Fibroblast of skin of left quadriceps (primary cell): ENCODE results near the gene CSTB.

ENCODE experiments used
- DNase-seq, 2 experiments: peaks; one replicate each; pipeline ENCODE4 v3.0.0-alpha.2; 2013; ENCODE audit warnings: low read depth in 2 of 2

The CSTB gene

DNA sequence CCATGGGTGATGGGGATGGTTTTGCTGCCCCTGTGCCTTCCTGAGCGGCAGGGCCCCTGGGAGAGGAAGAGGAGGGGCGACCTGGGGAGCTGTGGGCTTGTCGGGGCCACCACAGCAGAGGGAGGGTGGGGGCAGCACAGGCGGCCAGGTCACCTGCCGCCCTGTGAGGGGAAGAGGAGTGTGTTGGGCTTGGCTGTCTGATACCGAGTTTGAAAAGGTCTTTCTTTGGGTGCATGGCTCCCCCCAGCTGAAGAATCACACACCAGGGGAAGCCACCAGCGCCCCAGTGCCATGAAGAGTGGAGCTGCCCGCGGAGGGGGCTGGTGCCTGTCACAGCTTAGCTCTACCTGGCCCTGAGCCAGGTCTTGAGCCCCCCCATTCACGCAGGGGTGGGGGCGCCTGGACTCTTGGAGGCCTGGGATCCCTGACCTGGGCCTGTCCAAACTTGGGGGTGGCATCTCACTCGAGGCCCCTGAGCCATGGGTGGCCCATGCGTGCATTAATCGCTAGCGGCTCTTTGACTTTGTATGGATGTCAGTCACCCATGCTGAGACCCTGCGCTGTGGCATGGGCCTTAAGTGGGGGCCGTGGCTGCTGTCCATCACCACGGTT, 26.4 kb downstream of the CSTB start:
- no peak for DNase-seq

DNA sequence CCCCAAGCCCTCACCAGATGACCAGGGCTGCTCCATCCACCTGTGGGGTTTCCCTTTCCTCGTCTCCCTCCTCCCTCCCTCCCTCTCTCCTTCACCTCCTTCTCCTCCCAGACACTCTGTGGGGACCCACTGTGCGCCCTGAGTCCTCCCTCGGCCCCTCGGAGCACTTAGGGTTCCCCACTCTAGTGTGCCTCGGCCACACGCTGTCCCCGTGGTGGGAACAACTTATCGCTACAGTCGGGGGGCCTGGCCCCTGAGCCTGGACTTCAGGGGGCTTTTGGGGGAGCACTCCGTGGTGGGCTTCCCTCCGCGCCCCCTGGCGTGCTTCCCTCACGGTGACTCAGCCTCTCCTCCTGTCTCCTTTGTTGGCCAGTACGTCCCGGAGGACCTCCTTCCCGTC, 27.5 kb downstream of the CSTB start:
- no peak for DNase-seq

DNA sequence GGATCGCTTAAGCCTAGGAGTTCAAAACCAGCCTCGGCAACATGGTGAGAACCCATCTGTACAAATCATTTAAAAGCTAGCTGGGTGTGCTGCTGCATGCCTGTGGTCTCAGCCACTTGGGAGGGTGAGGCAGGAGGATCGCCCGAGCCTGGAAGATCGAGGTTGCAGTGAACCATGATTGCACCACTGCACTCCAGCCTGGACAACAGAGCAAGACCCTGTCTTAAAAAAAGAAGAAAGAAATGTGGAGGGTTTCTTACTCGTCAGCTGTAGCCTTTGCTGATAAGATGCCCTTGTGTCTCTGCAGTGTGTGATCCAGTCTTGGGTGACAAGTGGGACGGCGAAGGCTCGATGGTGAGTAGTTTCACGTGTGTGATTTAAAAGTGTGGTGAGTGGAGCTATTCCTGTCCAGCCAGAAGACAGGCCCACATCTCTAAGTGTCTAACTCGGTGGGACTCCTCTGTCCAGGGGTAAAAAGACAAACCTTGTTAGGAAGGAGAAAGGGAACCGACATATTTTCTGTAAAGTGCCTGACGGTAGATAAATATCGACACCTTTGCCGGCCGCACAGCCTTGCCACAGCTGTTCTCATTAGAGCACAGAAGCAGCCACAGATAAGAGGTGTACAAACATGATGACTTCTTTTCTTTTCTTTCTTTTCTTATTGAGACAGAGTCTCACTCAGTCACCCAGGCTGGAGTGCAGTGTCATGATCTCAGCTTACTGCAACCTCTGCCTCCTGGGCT, 30.2 kb downstream of the CSTB start:
- no peak for DNase-seq

DNA sequence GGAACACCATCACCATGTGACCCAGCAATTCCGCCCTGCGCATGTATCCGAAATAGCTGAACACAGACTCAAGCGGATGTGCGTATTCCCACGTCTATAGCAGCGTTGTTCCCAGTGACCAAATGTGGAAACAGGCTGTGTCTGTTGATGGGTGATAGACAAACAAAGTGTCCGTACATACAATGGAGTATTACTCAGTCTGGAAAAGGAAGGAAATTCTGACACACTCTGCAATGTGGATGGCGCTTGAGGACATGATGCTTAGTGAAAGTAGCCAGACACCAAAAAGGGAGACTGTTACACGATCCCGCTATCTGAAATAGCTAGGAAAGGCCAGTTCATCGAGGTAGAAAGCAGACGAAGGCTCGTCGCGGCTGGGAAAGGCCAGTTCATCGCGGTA, 31.4 kb downstream of the CSTB start:
- no peak for DNase-seq

DNA sequence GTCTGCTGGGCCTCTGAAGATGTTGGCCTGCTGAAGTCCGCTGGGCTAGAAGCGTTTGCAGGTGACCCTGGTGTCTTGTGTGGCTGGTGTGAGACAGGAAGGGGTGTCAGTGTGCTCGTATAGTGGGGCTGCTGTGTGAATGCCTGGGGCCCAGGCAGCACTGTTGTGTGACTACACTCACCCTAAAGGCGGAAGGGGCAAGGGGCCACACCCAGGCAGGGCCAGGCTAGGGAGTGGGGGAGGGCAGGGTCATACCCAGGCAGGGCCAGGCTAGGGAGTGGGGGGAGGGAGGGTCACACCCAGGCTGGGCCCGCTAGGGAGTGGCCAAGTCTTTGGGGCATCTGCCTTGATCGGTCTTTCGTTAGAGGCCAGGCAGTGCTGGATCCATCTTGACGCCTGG, 32.2 kb downstream of the CSTB start:
- no peak for DNase-seq

DNA sequence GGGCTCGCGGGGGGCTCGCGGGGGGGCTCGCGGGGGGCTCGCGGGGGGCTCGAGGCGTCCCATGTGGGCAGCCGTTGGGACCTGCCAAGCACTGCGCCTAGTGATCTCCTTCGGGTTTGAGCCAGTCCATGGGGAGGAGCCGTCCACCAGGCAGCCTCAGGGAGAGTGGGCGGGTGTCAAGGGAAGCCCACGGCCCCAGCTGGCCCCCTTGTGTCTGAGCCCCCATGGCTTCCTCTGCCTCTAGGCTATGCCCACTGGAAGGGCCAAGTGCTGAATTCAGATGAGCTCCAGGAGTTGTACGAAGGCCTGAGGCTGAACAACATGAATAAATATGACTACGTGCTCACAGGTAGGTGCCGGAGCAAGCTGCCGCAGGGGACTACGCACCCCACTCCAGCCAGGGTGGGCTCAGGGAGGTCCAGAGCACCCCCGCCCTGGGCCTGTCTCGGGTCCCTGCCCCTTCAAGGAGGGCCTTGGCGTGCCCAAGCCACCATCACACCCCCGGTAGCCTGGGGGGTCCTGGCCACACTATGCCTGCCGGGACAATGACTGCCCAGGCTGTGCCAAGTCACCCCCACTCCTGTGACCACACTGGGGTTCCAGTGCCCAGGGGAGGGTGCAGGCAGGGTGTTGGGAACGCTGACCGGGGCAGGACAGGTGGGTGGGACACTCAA, 34.5 kb downstream of the CSTB start:
- DNase-seq, result no peak

DNA sequence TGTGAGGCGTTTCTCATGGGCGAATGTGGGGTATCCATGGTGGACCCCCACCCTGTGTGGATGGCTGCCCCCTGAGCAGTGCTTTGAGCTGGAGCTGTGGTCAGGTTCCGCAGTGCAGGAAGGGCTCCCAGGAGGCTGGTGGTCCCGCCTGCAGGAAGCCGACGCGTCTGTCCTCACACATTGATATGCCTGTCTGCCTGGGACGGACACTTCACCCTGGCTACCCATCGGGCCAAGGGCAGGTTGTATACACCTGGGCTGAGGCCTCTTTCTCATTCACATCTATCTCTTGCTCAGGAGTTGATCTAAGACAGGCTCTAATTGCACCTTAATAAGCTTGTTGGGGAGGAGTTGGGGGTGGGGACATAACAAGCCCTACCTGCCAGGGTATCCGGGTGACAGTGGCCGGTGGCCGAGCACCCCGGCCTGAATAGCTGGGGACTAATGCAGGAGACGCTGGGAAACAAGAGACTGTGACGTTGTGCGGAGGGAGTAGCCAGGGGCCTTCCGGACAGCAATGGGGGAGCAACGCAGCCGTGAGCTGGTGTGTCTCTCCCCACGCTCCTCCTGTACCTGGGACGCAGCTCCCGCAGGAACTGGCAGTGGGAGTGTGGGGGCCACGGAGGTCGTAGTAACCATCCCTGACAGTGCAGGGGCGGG, 35.5 kb downstream of the CSTB start:
- DNase-seq, result peak in 1 of 2 experiments; percentile 30

DNA sequence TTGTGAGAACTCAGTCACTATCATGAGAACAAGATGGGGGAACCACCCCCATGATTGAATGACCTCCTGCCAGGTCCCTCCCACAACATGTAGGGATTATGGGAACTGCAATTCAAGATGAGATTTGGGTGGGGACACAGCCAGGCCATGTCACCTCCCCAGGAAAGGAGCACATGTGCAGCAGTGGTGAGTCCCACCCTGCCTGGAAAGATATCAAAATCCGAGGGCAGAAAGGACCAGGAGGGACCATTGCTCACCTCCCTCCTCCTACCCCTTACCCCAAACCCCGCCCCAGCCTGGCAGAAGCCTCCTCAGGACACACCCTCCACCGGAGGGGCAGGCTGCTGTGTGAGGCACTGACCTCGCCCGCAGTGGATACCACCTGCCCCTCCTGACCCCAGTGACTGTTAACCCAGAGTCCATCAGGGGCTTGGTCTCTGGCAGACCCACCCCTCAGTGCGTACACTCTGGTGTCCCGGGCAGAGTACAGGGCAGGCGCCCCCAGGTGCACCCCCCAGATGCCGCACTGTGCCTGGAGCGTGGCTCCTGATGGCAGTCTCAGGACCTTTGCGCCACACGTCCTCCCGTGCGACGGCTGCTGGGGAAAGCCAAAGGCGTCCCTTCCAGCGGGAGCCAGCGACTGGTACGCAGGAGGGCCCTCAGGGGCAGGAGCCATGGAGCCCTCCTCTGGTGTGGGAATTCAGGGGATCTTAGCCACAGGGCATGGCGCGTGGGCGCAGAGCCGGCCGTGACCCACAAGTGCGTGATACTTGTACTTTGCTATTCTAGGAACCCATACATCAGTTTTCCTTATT, 36.3 kb downstream of the CSTB start:
- no peak for DNase-seq

DNA sequence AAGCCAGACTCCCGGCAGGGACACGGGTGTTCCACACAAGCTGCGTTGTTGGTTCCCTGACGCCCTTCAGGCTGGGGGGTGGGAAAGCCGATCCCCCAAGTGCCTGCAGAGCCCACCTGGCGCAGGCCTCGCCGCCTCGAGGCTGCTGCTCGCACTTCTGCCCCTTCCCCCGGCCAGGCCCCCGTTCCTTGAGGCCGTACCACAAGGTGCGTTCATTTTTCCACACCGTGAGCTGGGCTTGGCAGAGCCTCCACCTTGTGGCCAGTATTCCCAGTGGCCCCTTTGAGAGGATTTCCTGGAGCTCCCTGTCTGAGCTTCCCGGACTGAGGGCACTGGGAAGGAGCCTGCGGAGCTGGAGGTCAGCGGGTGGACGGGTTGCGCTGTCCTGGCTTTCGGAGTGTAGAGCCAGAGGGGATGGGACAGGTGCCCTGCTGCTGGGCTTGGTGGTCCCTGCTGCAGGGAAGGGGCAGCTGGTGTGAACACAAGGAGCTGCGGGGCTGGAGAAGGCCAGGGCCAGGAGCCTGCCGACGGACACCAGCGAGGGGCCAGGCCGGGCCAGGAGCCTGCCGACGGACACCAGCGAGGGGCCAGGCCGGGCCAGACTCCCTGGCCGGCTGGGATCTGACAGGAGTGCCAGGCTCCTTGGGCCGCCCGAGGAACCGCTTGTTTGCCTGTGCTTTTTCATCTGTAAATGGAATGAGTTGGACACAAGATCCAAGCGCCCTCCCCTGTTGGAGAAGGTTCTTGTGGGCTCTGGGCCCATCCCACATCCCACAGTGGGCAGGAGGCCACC, 38.8 kb downstream of the CSTB start:
- no peak for DNase-seq

DNA sequence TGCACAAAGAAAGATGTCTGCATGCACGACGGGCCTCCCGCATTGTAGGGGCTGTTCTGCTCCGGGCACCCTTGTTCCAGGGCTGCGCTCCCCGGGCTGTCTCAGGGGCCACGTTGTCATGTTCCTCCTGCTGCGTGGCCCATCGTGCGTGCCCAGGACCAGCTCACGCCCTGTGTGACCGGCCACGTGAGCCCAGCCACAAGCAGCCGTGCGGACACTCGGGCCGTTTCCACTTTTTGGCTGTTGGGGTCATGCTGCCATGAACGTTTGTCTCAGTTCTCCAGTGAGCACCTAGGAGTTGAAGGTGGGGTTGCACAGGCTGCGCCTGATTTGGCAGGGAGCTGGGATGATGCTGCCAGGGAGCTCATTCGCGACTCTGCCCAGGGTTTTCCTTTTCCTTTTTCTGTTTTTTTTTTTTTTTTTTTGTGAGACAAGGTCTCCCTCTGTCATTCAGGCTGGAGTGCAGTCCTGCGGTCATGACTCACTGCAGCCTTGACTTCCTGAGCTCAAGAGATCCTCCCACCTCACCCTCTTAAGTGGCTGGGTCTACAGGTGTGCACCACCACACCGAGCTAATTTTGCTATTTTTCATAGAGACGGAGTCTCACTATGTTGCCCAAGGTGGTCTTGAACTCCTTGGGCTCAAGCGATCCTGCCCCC, 39.8 kb downstream of the CSTB start:
- no peak for DNase-seq

DNA sequence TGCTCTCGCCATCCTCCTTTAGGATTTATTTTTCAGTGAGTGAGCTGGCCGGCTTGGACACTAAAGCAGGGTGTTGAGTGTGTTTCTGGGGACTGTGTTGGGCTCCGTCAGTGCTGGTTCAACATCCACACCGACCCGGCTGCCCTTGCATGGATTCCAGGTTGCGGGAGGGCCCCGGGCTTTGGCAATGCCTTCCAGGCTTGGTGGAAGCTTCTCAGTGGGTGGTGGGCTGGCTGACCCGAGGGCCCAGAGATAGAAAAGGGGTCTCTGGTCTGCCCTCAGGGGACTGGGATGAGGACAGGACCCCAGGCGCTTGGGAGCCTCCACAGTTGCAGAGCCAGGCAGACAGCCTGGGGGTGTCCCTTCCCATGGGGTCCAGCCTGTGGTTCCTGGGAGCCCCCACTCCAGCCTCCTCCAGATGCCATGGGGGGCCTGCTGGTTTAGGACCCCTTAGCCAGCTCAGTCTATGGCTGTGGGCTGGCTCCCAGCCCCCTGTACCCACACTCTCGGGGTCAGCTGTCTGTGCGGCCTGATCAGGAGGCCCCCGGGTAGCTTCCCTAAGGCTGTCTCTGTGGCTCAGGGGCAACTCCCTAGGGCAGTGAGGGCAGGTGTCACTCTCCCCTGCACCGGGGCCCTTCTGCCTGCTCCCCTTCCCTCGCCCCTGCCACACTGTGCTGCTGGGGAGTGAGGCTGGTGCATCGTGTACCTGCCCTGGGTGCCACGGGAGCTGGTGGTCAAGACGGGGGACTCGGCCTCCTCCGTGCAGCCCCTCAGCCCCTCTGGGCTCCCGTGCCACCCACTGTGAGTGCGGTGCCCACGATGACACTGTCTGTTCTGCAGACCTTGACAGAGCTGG, 40.6 kb downstream of the CSTB start:
- DNase-seq, result no peak

DNA sequence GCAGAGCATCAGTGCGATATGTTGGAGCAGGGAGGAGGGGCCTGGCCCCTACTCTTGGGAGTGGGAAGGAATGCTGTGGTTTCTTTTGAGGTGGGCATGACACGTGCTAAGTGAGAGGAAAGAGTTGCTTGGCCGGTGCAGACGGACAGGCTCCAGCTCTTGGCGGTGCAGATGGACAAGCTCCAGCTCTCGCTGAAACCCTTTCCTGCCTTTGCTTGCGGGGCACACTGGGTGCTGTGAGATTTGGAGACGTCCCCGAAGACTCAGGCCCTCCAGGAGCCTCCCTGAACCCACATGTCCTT, 41.2 kb downstream of the CSTB start:
- DNase-seq, result peak in 1 of 2 experiments; percentile 31

DNA sequence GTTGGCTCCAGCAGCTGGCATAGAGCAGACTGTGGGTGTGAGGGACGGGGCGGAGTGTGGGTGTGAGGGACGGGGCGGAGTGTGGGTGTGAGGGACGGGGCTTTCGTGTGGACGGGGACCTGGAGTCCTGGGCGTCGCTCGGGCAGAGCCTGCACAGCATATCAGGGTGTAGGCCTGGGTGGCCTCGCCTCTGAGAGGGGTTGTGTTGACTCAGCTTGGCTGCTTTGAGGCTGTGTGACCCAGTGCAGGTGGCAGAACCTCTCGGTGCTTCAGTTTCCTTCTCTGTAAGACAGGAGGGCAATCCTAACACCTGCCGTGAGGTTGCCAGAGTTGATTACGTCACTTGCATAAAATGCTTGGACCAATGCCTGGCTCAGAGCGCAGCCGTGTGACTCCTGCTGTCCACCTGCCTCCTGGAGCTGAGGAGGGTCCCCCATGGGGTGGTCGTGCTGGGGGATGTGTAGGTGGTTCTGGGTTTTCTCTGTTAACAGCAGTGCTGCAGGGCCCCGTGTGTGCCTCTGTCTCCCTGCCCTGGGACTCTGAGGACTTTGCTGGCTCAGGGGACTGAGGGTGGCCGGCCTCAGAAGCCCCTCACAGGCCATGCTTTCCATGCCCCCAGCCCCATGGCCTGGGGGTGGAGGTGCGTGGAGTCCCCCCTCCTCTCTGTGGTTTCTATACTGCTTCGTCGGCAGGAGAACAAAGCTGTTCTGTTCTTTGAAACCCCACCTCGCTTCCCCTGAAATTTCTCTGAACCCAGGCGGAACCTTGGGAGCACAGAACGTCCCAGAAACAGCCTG, 41.8 kb downstream of the CSTB start:
- no peak for DNase-seq

DNA sequence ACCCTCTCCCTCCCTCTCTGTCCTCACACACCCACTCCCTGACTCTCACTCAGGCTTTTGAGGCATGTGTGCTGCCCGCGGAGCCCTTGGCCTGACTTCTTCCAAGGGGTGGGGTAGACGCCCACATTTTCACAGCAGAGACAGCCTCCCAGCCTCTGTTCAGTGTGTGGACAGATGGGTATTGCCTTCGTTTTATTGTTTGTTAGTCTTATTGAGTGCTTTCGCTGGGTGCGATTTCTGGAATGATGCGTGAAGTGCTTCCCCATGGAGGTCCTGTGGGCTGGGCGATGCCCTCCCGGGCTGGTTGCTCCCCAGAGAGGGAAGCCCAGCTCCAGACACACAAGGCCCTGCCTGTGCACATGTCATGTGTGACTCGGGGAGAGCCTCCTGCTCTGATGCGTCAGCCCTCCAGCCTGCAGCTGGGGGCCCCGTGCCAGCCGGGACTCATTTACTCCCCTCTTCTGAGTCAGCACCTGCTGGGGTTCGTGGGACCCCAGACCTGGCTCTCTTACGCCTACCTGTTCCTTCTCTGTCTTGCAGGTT, 42.5 kb downstream of the CSTB start:
- no peak for DNase-seq

DNA sequence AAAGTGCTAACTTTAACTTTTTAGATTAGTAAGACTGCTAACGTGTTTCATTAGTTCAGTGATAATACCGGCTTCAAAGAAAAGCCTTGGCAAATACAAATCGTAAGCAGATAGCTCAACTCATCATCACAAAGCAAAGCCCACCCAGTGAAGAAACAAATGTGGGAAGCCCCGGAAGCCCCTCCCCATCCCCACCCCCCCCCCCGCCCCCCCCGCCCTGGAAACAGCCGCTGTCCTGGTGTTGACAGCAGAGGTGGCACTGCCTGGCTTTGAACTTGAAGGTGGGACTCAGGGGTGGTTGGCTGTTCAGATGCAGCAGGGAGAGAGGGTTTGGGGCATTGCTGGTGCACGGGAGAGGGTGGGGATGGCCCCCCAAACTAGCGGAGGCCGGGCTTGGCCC, 43.0 kb downstream of the CSTB start:
- no peak for DNase-seq

DNA sequence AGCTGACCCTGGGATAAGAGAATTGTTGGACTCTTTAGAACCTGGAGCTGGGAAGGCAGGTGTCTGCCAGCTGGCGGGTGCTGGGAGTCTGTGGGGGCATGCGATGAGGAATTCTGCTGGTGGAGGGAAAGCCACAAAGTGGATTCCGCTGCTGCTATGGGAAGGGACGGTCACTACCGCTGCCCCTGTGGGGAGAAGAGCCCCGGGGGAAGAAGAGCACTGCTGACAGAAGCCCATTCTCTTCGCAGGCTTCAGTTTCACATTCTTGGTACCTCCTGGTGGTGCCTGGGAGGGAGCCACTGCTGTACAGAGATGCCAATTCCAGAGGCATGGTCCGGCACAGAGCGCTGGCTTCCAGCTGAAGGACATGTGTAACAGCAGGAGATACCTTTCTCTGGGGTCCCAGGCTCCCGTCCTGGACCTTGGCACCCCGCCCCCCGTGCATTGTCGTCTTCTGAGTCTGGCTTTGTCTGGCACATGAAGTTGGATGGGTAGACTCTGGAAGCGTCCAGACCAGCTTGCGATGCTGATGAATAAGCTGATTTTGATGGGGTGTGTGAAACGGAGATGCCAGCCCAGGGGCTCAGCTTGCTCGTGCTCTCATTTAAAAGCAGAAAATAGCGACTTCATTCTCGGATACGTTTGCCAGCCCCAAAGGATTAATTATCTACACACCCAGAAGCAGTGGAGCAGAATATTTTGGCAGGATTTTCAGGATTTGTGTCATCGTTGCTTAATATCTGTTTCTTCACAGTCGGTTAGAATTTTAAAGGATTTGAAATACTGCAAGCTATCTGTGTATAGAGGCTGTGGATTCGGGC, 44.0 kb downstream of the CSTB start:
- no peak for DNase-seq

DNA sequence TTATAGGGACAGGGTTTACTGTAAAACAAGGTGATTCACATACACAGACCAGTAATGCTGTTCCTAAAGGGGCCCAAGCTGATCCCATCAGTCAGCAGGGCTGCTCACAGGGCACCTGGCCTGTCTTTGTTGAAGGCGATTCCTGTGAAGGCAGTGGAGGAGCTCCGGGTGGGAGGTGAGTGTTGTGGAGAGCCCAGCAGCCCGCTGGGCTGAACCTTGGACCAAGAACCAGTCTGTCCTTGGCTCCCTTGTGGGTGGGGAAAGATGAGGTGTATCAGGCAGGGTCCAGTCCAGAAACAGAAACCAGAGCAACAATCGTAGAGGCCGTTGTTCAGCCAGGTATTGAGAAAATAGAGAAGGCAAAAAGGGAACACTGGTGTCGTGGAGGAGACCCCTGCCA, 44.6 kb downstream of the CSTB start:
- DNase-seq, result no peak
